ENCODE results near the gene DIPK1B.

- TF ChIP-seq EZH2 (IDR thresholded peaks at IDR 0.05; ENCODE audit: borderline replicate concordance, control insufficient read depth, low read depth, low read length) (no peak), POLR2A (IDR thresholded peaks at IDR 0.05; ENCODE audit: low read depth, low read length) (no peak), TCF12 (IDR thresholded peaks at IDR 0.05; ENCODE audit: low read depth, low read length) (no peak)
Measured at GRCh38 chr9:136732444-136733178, 20.2 kb downstream of the DIPK1B start.

All from GM12878 (cell line).